Retinal pigment epithelial cell (primary cell): ENCODE data around the gene NAV3.

Experiments
- DNase-seq: peaks from one replicate; pipeline ENCODE4 v3.0.0-alpha.2; 2010; ENCODE audit warnings: low read depth
- H3K4me3 ChIP-seq: 2 replicates; pipeline ENCODE4 v1.5.1; 2011; ENCODE audit warnings: mild to moderate bottlenecking, low read length, control low read depth, moderate library complexity
- TF ChIP-seq, protein P1 (sequence below): conservative IDR thresholded peaks from 2 replicates; pipeline ENCODE4 v1.5.1; 2011; ENCODE audit warnings: low read depth, low read length, control low read depth, inconsistent platforms

NAV3 gene

DNA sequence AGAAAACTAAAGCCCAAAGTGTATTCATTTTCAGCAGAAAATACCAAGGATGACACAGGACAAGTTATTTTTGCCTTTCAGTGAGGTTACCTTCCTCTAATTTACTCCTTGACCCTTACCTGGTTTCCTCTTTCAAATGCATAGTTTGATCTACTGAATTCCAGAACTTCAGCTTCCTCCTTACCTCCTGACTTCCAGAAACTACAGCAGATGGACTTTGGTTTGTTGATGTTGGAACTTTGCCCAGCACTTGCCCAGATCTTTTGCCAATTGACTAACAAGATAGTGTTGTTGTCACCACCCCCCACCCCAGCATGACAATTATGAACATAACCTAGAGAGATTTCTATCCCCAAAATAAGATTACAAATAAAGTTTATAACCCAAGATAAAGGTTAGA is 63.2 kb downstream of the NAV3 start:
- TF ChIP-seq, protein P1, sequence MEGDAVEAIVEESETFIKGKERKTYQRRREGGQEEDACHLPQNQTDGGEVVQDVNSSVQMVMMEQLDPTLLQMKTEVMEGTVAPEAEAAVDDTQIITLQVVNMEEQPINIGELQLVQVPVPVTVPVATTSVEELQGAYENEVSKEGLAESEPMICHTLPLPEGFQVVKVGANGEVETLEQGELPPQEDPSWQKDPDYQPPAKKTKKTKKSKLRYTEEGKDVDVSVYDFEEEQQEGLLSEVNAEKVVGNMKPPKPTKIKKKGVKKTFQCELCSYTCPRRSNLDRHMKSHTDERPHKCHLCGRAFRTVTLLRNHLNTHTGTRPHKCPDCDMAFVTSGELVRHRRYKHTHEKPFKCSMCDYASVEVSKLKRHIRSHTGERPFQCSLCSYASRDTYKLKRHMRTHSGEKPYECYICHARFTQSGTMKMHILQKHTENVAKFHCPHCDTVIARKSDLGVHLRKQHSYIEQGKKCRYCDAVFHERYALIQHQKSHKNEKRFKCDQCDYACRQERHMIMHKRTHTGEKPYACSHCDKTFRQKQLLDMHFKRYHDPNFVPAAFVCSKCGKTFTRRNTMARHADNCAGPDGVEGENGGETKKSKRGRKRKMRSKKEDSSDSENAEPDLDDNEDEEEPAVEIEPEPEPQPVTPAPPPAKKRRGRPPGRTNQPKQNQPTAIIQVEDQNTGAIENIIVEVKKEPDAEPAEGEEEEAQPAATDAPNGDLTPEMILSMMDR, result no peak
- DNase-seq, result no peak
- no peak overlapping the region for H3K4me3 ChIP-seq

DNA sequence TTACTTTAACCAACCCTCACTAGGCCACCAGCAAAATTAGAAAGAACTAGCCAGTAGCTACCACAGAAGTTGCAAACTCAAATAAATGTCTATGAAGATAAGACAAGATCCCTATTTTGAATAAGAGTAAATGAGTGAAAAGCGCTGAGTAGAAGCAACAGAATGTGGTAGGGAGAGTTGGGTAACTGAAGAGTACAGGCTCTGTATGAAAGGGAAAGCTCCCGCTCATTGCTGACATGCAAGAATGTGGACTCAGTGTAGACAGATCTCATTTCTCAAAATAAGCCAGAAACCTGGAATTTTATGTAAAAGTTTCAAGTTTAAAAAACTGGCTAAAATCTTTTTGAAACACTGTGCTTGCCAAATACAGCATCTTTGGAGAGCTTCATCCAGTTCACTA is 63.9 kb downstream of the NAV3 start:
- no peak for DNase-seq
- TF ChIP-seq, protein P1, result no peak
- no peak overlapping the region for H3K4me3 ChIP-seq

DNA sequence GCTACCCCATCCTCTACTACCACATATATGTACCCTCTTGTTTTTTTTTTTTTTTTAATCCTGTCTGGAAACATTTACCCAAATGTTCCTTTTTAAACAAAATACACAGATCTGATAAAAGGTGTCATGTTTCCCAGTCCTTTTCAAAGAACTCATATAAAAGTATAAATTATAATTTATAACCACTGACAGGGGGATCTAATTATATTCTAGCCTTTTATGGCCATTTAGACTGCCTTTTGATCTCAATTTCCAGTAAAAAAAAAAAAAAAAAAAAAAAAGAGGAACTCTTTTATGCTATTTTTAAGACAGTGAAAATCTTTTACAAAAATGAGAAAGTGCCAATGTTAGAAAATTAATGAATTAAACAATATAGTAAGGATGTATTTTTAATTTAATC is 65.0 kb downstream of the NAV3 start:
- no peak overlapping the region for H3K4me3 ChIP-seq
- TF ChIP-seq, protein P1, result no peak
- no peak for DNase-seq

DNA sequence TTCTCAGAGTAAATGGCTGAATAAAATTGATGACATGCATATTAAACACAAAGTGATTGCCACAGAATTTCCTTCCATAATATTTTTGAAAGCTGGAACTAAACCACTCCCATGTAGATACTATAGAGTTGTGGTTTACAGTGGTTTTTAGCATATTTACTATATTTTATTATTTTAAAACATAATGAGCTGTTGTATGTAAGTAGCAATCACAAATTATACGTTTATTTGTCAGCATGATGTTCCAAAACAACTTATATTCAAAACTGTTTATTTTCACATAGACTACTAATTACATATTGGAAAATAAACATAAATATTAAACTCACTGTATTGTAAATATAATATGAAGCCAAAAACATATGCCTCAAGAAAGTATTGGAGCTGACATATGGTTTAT is 77.2 kb downstream of the NAV3 start:
- DNase-seq, result no peak
- TF ChIP-seq, protein P1, result no peak
- H3K4me3 ChIP-seq, result no peak overlapping the region

DNA sequence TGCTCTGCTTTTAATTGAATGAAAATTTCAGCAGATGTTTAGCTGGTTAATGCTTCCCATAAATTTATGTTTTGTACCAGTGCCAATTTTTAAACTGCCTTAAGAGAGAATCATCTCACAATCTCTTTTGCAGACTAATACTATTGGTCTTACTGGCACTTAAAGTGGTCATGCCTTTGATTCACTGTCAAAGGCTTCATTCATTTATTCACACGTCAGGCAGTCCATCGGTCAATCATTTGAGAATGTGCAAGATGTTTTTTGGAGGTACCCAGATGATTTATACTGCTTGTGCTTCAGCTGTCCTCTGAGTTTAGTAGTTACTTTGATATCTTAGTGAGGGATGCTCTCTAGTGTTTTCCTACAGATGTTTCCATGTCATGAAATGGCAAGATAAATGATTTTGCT is 83.4 kb downstream of the NAV3 start:
- no peak for DNase-seq
- TF ChIP-seq, protein P1, result no peak
- no peak overlapping the region for H3K4me3 ChIP-seq

DNA sequence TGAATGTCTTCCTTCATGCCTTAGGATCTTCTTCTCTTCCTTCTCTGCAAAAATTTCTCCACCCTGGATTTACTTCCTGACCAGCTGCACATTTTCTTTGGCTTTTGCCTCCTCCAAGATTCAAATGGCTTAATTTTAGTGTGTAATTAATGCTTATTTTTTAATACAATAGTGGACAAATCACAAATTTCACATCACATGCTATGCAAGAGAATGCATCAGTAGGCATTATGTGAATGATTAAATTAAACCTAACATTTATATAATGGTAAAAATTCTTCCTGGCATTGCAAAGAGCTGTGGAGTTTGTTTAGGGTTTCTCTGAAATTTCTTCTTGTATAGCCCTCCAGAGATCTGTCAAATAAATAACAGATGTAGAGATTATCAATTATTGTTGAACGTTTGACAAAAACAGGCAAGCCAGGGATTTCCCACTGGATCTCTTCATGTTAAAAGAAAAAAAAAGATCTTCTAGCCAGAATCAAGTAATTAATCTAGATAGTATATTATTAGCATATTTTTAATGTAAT is 84.4 kb downstream of the NAV3 start:
- TF ChIP-seq, protein P1, result no peak
- no peak for DNase-seq
- H3K4me3 ChIP-seq, result no peak overlapping the region

DNA sequence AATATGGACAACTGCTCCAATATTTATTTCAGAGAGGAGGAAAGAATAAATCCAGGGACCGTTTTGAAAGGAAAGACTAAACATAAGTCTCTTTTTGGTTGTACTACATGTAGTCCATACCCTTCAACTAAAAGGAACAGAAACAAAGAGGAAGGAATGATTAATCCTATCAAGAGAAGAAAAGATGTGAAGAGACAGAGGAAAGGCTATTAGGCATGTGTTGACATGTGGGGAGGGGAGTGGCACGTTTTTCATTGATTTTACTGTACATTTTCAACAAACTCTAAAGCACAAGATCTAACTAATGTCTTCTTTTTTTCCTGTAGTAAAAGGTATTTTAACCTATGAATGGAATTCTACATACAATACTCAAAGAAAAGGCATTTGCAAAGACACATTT is 85.6 kb downstream of the NAV3 start:
- TF ChIP-seq, protein P1, result no peak
- H3K4me3 ChIP-seq, result no peak overlapping the region
- no peak for DNase-seq
